GM19025 (cell line): Measurements from ENCODE around the gene MROH7.

ENCODE experiments used
- ATAC-seq: cut with Tn5 transposase; IDR thresholded peaks from one replicate; pipeline ENCODE4 v1.9.1; 2021; ENCODE audit warnings: mild to moderate bottlenecking, low read depth, moderate library complexity; ENCODE audit not compliant: unreplicated experiment

MROH7 gene

DNA sequence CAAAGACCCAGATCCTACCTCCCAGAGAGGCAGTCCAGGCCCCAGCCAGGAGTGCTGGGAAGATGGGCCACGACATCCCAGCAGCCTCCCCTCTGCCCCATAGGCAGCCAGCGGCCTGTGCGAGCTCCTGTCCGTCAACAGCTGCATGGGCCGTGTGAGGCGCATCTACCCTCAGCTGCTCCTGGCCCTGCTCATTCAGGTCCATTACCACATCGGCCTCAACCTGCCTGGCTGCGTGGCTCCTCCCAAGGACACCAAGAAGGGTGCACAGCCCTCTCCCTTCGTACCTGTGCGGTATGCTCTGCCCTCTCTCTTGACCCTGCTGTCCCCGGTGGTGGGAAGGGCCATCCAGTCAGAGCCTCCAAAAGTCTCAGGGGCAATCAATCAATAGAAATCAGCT, 44.6 kb downstream of the MROH7 start:
- no peak for ATAC-seq

DNA sequence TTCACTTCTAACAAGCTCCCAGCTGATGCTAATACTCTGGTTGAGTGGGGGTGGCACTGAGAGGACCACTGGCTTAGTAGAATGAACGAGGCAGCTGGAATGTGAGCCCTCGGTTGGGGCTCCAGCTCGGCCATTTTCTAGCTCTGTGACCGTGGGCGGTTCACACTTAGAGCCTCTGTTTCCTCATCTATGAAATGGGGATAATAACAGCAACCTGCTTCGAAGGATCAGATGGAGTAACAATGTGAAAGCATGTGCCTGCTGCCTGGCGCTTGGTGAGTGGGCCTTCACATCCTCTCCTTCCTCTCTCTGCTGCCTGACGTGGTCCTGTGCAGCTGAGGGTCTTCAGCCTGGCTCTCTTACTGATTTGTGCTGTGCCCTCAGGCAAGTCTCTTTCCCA, 53.2 kb downstream of the MROH7 start:
- ATAC-seq, result no peak

DNA sequence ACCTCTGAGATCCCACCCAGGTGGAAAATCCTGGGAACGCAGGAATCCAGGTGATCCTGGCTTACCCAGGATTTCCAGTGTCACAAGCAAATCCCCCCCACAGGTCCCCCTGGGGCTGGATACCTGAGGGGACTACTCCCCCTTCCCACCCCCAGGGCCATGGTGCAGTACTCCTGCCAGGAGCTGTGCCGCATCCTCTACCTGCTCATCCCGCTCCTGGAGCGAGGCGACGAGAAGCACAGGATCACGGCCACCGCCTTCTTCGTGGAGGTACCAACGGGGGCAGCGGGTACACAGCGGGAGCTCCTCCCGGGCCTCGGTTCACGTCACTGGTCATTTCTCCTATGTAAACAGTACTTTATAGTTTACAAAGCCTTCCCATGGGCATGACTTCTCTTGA, 53.6 kb downstream of the MROH7 start:
- no peak for ATAC-seq

DNA sequence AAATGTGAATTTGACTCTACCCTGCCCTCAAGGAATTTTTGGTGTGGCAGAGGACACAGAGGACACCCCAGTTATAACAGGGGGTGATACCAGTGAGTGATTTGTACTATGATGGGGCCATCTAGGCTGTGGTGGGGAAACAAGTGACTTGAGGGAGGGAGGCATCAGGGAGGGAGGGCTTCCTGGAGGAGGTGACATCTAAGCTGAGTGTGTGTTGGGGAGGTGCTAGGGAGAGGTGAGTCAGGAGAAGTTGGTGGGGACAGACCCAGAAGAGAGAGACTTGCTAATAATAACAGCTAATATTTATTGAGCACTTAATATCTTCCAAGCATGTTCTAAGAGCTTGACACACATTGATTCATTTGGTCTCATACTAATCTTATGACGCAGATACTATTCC, 54.2 kb downstream of the MROH7 start:
- ATAC-seq, result no peak

DNA sequence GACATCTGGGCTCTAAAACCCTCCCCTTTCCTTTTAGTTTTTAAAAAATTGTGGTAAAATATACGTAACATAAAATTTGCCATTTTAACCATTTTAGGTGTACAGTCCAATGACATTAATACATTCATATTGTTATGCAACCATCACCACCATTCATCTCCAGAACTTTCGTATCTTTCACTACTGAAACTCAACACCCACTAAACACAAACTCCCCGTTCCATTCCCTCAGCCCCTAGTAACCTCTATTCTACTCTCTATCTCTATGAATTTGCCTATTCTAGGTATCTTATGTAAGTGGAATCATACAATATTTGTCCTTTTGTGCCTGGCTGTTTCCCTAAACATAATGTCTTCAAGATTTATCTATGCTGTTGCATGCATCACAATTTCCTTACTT, 54.7 kb downstream of the MROH7 start:
- ATAC-seq, result no peak

DNA sequence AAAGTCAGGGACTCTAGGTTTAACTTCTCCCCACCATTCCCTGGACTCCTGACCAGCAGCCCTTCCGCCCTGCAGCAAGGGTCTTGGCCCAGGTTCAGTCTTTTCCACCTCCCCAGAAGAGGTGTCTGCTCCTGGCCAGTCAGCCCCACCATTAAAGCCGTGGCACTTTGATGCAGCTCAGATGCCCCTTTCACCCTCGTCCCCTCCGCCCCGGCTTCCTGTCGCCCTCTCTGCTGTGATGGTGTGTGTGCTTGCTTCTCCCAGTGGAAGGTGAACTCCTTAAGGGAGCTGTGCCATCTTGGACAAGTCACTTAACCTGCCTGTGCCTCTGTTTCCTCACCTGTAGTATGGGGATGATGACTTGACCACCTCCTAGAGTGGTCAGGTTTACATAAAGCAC, 56.3 kb downstream of the MROH7 start:
- ATAC-seq, result no peak

DNA sequence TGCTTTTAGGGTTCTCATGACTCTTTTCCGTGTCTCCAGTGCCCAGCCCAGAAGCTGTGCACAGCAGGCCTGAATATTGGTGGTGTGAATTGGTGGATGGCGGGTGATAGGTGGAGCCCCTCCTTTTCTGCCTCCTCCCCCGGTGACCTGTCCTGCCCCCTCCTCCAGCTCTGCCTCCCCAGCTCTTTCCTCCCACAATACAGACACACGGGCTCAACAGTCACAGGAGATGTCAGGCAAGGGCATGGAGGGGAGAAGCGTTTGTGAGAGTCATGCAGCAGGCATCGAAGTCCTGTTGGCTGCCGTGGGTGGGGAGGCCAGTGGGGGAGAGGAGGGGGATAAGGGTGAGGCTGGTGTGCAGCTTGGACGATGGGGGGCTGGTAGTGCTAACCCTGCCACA, 56.8 kb downstream of the MROH7 start:
- ATAC-seq, result no peak

DNA sequence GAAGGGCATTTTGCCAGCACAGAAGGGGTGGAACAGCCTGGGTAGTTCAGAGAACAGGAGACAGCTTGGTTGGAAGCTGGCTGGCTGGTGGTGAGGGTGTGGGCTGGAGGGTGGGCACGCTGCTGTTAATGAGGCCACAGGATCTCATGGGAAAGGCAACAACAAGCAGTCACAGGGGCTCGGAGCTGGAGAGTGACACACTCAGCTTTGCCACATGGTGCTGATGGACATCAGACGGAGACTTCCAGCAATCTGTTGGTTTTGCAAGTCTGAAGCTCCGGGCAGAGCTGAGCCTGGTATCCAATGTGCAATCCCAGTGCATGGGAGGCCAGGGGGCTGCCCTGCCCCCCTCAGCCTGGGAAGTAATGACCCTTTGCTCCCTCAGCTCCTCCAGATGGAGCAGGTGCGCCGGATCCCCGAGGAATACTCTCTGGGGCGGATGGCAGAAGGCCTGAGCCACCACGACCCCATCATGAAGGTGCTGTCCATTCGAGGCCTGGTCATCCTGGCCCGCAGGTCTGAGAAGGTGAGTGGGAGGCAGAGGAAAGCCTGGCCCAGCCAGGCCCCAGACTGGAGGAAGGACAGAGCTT, 58.4 kb downstream of the MROH7 start:
- ATAC-seq, result no peak

DNA sequence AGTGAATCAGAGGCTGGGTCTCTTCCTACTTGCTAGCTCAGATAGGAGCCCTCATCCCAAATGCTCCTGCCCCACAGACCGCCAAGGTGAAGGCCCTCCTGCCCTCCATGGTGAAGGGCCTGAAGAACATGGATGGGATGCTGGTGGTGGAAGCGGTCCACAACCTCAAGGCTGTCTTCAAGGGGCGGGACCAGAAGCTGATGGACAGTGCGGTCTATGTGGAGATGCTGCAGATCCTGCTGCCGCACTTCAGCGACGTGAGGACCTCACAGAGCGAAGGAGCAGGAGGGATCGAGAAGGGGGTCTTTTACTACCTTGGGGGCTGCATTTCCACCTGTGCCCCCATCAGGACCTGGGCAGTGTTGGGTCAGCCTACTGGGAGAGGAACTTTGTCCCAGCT, 59.5 kb downstream of the MROH7 start:
- ATAC-seq, result no peak

DNA sequence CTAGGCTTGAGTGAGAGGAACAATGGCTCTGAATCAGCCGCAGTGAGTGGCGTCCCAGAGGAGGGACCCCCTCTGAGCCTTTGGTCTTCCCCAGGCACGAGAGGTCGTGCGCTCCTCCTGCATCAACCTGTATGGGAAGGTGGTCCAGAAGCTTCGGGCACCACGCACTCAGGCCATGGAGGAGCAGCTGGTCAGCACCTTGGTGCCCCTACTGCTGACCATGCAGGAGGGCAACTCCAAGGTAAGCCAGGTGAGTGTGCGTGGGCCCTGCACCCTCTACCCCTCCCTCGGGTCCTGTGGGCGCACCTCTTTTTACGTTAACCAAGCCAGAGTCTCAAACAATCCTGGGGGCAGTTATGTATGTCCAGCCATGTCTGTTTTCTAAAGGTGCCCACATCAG, 60.4 kb downstream of the MROH7 start:
- ATAC-seq, result no peak

DNA sequence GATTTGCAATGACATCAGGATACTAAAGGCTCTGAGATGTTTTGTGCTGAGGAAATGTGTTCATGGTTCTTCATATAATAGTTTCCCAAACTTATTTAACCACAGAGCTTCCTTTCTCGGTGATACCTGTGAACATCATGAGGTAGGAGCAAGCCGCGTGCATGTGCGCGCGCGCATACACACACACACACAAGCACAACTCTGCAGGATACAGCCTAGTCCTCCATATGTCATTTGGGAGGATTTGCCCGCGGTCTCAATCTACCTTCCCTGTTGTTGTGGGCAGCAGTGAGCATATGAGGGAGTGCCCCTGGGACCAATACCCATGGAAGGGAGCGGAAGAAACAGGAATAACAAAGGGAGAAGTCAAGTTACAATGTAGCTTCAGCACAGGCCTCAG, 61.9 kb downstream of the MROH7 start:
- no peak for ATAC-seq

DNA sequence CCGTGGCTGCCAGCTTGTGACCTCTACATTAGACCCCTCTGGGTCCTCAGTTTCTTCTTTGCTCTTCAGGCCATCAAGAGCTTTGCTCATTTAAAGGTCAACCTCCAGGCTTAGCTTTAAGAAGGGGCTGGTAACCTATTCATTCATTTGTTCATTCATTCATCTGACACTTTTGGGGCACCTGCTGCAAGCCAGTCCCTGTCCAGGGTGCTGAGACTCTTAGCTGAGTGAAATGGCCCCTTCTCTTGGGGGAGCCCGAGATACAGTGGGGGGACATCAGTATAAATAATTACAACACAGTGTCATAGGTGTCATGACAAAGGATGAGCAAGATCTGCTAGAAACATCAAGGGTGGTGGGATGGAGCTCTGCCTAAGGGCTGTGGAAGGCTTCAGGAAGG, 63.6 kb downstream of the MROH7 start:
- no peak for ATAC-seq

DNA sequence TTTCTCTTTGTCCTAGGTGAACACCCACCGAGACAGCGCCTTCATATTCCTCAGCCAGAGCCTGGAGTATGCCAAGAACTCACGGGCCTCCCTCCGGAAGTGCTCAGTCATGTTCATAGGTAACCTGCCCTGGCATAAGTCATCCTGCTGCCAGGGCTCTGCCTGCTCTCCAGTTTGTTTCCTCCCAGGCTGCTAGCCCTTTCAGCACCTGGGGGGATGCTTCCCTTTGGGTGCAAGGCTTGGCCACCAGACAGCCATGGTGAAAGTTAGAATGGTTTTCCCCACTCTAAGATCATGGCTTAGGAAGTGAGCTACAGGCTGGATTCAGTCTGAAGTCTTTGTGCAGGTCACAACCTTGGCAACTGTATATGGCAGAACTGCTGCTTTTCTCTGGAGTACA, 64.8 kb downstream of the MROH7 start:
- ATAC-seq, result no peak

DNA sequence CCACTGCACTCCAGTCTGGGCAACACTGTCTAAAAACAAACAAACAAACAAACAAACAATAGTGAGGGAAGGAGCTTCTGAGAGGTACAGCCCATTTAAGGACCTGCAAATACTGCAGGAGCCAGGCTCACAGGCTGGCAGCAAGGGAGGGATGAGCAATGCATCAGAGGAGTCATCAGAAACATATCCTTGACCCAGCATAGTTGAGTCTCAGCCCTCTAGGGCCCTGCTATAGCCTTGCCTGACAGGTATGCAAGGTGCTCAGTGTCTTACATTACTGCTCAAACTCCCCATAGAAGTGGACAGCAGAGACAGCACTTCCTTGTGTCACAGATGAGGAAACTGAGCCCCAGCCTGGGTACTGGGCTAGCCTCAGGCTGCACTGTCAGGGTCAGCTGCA, 66.8 kb downstream of the MROH7 start:
- ATAC-seq, result no peak

DNA sequence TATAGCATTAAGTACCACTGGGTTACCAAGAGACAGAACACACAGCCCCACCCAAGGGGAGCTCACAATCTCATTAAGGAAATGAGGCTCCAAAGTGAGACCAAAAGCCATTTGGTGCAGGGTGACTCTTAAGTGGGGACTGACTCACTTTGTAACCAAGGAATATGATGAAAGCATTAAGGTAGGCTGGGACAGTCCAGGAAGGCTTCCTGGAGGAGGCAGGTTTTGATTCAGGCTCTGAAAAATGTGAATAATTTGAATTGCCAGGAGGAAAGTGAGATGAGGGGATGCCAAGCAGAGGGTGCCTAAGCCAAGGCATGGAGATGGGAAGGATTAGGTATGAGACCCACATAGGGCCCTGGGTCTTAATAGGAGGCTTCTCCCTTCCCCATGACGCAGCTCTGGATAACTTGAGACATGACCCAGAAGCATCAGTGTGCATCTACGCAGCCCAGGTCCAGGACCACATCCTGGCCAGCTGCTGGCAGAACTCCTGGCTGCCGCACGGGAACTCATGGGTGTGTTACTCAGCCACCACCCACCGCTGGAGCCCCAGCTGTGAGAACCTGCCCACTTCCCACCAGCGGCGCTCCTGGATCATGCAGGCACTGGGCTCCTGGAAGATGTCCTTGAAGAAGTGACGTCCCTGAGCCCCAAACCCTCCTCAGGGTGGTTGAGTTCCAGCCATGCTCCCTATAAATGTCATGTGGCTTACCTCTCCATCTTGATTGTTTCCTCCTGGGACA, 68.1 kb downstream of the MROH7 start:
- ATAC-seq, result no peak

DNA sequence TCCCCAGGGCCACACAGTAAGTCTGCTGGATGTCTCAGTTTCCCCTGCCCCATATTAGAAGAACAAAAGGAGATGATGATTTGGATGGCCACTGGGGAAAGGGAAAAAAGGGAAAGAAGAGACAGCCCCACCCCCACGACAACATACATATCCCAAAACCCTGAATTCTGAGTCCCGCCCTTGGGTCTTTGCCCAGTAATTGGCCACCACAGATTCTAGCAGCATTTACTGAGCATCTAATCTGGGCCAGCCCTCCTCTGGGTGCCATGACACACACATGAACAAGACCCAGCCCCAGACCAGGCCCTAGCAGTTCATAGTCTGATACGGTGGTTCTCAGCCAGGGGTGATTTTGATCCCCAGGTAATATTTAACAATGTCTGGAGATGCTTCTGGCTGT, 68.8 kb downstream of the MROH7 start:
- ATAC-seq, result no peak

DNA sequence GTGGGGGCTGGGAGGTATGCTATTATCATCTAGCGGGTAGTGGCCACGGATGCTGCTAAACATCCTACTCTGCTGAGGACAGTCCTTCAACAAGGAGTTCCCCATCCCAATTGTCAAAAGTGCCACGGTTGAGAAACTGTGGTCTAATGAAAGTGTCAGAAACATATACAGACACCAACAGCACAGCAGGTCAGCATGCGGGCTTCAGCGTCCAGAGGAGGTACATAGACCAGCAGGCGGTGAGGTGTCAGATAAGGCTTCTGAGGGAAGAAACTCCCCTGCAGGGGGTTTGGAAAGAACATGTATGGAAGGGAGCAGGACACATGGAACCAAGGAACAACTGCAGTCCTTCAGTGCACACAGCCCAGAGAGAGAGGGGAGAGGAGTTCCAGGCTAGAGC, 69.3 kb downstream of the MROH7 start:
- ATAC-seq, result no peak

DNA sequence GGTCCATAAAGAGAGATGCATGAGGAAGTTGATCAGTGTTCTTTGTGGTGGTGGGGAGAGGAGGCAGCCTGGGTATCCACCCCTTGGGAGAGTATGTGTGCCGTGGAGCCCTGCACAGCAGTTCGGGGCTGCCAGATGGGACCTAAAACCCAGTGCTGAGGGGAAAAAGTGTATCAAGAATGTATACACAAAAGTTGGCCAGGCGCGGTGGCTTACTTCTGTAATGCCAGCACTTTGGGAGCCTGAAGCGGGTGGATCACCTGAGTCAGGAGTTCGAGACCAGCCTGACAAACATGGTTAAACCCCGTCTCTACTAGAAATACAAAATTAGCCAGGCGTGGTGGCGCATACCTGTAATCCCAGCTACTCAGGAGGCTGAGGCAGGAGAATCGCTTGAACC, 70.0 kb downstream of the MROH7 start:
- ATAC-seq, result no peak

DNA sequence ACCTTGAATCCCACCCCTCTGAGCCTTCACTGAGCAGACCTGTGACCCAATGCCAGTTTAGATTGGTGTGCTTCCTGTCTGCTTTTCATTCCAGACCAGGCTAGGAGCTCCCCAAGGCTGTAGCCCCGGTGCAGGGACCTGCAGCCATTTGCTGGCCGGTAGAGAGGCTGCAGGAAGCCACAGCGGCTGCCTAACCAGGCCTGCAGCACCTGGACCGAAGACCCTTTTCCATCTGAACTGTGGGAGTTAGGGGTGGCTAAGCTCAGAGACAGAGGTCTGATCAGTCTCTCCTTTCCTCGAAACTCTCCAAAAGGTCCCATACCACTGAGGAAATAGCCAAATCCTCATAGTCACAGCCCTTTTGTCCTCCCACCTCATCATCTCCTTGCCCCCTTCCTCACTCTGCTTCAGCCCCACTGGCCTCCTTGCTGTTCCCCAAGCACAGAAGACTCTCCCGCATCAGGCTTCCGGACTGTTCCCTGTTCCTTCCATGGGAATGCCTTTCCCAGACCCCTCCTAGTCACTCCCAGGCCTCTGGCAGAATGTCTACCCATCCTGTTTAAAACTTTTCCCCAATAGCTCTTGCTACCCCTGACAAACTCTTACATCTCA, 73.4 kb downstream of the MROH7 start:
- ATAC-seq, result no peak

DNA sequence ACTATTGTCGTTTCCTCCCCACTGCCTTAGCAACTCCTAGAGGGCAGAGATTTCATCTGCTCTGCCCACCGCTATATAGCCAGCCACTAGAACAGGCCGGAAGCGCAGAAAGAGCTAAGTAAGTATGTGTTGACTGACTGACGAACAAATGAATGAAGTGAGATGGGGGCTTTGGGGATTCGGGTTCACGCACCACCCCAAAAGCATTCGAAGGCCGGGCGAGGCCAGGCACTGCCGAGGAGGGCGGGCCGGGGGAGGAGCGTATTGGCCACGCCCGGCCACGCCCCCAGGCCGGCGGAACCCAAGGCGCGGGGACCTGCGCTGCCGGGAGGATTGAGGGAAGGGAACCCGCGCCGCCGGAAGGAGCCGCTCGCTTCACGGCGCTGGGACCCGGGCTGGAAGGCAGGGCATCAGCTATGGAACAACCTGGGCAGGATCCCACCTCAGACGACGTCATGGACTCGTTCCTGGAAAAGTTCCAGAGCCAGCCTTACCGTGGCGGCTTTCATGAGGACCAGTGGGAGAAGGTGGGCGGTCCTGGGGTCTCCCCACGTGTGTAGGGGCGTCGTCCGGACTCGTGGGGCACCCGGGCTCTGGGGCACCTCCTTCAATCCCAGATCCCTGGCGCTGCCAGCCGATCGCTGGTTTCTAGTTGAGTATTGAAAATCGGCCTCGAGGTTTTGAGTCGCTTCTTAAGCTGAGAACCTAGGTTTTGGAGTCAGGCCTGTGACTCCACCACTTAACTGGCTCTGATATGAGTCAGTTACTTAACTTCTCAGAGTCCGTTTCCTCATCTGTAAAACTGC, 74.1 kb downstream of the MROH7 start, which contains the start of gene TTC4:
TTC4 (plus strand) TSS at position 369 of the 806 bp plus-strand sequence; CDS start at position 417, 48 bp downstream.
- ATAC-seq, result peak; percentile 97
